GM10248 (cell line): ENCODE data around the gene UCHL1.
A peak's percentile ranks its signal among the peaks of the same experiment; 100 is the strongest.

ENCODE experiments used
- CTCF ChIA-PET: fragments of 300-600 bp; sonication (Branson Sonifier 250); formaldehyde crosslinking; extraction: SDS; loops from one replicate; lab custom pipeline; 2021; ENCODE audit warnings: antibody characterized with exemption; lab: Yijun Ruan, JAX
- POLR2A ChIA-PET: fragments of 350-650 bp; sonication (Branson Sonifier 250); formaldehyde crosslinking; extraction: SDS; loops from one replicate; lab custom pipeline; 2020; ENCODE audit warnings: antibody characterized with exemption; lab: Yijun Ruan, JAX
- DNase-seq: peaks from one replicate; pipeline ENCODE4 v3.0.0; 2012; ENCODE audit errors: extremely low spot score
- TF ChIP-seq, protein P1 (sequence below): IDR thresholded peaks from 2 replicates; pipeline ENCODE4 v1.5.1; 2012; ENCODE audit warnings: mild to moderate bottlenecking, low read depth; ENCODE audit errors: extremely low read depth, missing control alignments, control extremely low read depth

The UCHL1 gene

GRCh38 chr4:41256740-41257256 lies at the start of gene UCHL1:
Gene UCHL1 (plus strand): TSS chr4:41256928. CDS start chr4:41256977, 49 bp downstream.
- TF ChIP-seq, protein P1, sequence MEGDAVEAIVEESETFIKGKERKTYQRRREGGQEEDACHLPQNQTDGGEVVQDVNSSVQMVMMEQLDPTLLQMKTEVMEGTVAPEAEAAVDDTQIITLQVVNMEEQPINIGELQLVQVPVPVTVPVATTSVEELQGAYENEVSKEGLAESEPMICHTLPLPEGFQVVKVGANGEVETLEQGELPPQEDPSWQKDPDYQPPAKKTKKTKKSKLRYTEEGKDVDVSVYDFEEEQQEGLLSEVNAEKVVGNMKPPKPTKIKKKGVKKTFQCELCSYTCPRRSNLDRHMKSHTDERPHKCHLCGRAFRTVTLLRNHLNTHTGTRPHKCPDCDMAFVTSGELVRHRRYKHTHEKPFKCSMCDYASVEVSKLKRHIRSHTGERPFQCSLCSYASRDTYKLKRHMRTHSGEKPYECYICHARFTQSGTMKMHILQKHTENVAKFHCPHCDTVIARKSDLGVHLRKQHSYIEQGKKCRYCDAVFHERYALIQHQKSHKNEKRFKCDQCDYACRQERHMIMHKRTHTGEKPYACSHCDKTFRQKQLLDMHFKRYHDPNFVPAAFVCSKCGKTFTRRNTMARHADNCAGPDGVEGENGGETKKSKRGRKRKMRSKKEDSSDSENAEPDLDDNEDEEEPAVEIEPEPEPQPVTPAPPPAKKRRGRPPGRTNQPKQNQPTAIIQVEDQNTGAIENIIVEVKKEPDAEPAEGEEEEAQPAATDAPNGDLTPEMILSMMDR: no peak
- peak; percentile 38 for DNase-seq
- ChIA-PET POLR2A (no interaction called here), CTCF (no interaction called here)

GRCh38 chr4:41207291-41207831 lies 49.4 kb upstream of the UCHL1 start:
- DNase-seq: no peak
- ChIA-PET POLR2A (no interaction called here), CTCF (interaction anchor here (1.2 kb wide), 1 partner anchor 282 kb away, joined by 5 read pairs; no protein-coding TSS in a partner anchor)
- TF ChIP-seq, protein P1: no peak

GRCh38 chr4:41209187-41209586 lies 47.5 kb upstream of the UCHL1 start:
- TF ChIP-seq, protein P1: no peak
- DNase-seq: no peak
- CTCF ChIA-PET: interaction anchor here (1.0 to 9.2 kb wide), 4 partner anchors 9 to 230 kb away, joined by 3 to 85 read pairs (median 6); no protein-coding TSS in a partner anchor
- POLR2A ChIA-PET: no interaction called here

GRCh38 chr4:41209901-41210300 lies 46.8 kb upstream of the UCHL1 start:
- TF ChIP-seq, protein P1: no peak
- ChIA-PET CTCF (interaction anchor here (1.9 to 9.2 kb wide), 2 partner anchors 11 to 230 kb away, joined by 8 to 85 read pairs; no protein-coding TSS in a partner anchor), POLR2A (no interaction called here)
- DNase-seq: no peak

GRCh38 chr4:41211951-41212615 lies 44.6 kb upstream of the UCHL1 start:
- ChIA-PET POLR2A (no interaction called here), CTCF (interaction anchor here (1.1 to 9.2 kb wide), 6 partner anchors 14 to 284 kb away, joined by 3 to 85 read pairs (median 4); no protein-coding TSS in a partner anchor)
- TF ChIP-seq, protein P1: no peak
- DNase-seq: no peak

DNA sequence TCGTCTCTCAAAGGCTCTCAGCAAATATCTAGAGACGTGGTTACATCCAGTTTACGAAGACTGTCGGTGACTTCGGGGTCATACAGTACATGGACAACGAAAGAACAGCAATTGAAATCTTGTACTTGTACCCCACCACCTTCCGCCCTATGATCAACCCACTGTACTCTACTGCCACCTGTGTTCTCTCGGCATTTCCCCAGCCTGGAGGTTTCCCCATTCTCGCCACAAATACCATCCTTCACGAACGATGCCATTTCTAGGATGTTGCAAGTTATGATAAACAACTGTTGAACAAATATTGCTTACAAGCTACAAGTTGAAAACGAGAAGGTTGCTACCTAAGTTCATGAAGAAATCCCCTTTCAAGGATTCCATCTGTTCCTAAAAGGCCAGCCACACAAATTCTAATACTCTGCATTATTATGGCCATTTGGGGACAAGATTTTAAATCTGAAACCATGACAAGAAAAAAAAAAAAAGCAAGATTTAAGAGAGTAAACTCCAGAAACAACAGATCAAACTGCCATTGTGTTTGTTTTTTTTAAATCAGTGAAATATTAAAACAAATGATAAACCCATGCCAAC lies 44.0 kb upstream of the UCHL1 start:
- peak; percentile 26 for DNase-seq
- POLR2A ChIA-PET: no interaction called here
- CTCF ChIA-PET: interaction anchor here (1.1 to 9.2 kb wide), 4 partner anchors 36 to 285 kb away, joined by 3 to 85 read pairs (median 4); no protein-coding TSS in a partner anchor
- TF ChIP-seq, protein P1: peak; percentile 28
